GM19238 (cell line): ENCODE results near the gene DLGAP3.

Experiments used
- DNase-seq: peaks from one replicate; pipeline ENCODE4 v3.0.0; 2011; ENCODE audit warnings: low spot score; ENCODE audit not compliant: insufficient read length

DLGAP3 gene

DNA sequence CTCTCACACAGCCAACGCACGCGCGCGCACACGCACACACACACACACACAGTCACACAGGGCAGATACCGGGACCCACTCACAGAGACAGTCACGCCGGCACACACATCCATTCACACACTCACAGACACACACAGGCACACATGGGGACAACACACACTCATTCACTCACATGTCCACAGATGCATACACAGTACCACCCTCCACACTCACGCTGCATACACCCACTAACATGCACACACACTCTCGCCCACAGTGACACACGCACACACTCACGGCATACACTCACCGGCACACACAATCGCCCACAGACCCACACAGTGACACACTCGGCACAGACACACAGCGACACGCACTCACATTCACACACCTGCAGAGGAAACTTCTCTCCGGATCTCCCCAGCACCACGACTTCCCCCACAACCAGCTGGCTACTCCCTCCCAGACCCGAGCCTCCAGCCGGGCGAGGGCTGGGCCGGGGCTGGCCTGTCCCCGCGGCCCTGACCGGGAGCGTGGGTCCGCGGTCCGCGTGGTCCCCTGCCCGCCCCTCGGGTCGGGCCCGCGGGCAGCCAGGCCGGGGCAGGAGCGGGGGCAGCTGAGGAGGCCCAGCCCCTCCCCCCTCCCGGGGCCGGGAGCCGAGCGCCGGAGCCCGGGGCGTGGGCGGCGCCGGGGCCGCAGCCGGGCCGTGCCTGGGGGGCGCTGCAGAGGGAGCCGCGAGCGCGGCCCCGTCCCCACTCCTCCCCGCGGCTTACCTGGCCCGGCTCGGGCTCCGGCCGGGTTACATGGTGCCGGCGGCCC is 552 bp downstream of the DLGAP3 start:
- peak; percentile 32 for DNase-seq

DNA sequence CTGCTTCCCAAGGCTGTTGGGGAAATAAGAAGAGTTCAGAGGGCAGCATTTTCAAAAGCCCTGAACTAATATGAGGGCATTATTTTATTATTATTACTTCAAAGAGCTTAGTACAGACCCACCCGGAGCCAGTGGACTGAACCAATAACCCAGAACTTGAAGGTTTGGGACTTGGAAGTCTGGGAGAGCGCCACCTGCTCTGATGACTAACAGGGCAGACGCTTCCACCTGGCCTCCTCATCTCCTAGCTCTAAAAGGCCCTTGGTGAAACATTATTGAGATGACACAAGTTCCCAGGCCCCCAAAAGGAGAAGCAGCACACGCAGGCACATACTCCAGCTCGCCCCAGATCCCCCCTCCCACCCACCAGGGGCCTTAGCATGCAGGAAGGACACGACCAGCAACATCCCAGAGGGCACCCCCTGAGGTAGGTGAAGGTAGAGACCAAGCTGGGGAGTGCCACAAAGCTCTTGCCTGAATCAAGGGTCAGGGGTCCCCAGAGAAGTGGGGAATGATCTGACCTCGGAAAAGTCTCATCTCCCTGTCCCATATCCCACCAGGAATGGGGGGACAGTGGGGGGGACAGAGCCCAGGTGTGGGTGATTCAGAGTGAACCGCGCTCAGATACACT is 1.3 kb downstream of the DLGAP3 start:
- DNase-seq = no peak

DNA sequence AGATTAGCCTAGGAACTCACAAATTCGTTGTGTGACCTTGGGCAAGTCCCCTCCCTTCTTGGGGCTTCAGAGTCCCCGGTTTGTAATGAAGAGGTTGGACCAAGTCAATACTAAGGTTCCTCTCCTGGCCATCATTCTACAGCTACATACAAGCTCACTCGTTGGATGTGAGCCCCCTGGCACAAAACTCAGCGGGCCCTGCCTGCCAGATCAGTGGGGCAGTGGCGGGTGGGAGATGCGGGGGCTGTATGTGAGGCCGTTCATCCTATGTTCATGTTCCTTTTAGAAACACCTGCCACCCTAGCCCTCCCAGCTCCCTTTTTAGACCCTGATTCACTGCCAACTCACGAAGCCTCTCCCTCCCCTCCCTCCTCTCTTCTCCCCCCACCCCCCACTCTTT is 2.1 kb downstream of the DLGAP3 start:
- no peak for DNase-seq

DNA sequence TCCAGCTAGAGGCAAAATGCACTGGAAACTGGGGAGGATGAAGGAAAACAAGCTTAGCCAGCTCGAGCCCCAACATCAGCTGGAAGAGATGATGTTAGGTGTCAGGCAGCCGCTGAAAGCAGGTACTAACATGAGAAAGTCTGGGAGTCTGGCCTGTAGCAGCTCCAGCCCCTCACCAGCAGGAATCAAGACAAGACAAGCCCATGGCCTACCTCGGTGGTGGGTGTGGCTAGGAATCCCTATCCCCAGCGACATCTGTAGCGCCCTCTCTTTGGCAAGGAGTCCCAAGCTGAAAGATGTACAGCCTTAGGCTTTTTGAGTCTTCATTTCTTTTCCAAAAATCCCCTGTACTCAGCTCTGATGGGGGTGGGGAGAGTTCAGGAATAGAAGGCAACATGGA is 2.6 kb downstream of the DLGAP3 start:
- DNase-seq = no peak

- DNase-seq = no peak
Observed at GRCh38 chr1:34926156-34926555, 3.3 kb downstream of the DLGAP3 start.

- DNase-seq = no peak
Observed at GRCh38 chr1:34925730-34926129, 3.7 kb downstream of the DLGAP3 start.

DNA sequence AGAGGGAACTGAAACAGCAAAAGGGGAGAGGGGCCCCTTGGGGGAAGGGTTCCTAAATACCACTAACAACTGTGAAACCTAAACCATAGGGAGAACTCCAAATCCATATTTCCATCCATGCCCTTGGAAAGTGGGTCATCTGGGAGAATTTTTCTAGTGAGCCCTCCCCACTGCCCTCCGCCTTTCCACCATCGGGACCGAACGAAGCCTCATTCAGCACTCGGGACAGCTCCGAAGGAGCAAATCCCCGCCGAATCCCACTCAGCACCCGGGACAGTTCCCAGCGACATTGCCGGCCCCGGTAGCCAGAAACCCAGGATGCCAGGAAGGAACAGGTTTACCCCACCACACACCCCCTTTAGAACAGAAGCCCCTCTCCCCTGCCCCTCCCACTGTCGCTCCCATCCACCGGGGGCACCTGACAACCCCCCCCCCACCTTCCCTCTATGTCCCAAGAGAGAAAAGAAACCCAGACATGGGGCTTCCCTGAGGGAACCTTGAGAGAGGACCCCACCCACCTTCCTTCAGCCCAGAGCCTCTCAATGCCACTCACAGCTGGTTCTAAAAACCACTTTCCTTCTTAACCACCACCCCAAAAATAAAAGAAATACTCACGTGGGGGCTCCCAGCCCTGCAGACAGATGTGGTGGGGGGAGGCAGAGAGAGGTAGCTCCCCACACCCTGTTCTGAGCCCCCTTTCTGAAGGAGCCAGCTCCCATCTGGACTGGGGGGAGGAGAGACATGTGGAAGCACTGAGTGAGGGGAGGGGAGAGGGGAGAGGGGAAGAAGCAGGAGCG is 4.5 kb downstream of the DLGAP3 start:
- DNase-seq = peak; percentile 50

DNA sequence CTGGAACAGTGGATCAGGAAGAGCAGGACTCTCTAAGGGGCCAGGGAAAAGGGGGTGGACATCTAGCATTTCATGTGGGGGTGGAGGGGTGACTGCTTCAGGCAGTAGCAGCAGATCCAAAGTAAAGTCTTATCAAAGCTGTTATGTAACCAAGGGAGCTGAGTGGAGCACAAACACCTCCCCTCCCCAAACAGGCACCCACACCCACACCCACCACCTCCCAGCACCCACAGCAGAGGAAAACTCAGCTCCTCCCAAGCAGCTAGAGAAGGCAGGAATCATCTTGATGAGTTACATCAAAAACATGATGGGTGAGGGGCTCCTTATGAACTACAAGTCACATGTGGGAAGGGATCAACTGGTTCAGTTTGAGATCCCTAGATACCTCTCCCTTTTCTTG is 6.0 kb downstream of the DLGAP3 start:
- no peak for DNase-seq

GRCh38 chr1:34918977-34919561 is 10.4 kb downstream of the DLGAP3 start:
- peak; percentile 32 for DNase-seq

GRCh38 chr1:34918386-34918976 is 11.0 kb downstream of the DLGAP3 start:
- DNase-seq = no peak

DNA sequence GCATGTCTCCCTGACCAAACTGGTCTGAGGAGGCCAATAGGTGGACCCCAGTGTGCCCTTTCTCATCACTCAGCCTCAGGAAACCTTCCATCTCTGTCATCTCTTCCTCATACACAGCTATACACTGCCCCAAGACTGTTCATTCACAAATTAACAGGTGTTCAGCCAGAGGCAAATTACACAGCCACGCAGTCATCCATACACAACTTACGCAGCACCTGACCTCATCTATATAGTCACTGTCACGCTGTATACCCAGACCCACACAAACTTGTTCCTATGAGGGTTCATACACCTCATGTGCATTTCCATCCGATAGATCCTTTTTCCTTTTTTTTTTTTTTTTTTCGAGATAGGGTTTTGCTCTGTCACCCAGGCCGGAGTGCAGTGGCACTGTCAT is 12.4 kb downstream of the DLGAP3 start:
- DNase-seq = no peak

DNA sequence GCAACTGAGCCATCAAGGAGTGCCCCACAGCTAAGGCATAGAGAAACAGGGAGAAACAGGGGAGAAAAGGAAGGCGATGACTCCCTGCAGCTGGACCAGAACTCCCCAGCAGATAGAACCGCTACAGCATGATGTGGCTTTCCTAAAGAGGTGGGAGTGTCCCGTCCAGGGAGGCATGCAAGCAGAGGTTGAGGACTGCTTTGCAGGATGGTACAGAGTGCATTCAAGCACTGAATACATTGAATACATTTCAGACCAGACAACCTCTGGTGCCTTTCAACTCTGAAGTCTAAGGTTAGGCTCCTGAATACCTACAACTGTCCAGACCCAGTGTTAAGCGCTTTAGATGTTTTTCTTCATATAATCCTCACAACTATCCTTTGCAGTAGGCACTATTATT is 13.3 kb downstream of the DLGAP3 start:
- no peak for DNase-seq

GRCh38 chr1:34915521-34915920 is 13.9 kb downstream of the DLGAP3 start:
- no peak for DNase-seq

DNA sequence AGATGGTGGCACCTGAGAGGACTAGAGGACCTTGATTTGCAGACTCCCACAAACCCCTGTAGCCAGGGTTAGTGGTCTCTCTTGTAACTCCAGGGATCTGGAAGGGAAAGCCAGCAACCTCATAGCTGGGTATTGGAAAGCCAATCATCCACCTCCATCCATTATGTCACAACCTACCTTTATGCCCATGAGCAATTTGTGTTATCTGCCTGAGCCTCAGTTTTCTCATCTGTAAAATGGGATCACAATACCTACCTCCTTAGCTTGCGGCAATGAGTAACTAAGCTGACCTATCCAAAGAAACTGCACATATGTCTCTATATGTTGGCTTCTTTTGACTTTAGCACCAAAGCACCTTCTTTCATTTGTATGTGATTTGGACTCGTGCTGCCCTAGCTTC is 14.5 kb downstream of the DLGAP3 start:
- DNase-seq = no peak

DNA sequence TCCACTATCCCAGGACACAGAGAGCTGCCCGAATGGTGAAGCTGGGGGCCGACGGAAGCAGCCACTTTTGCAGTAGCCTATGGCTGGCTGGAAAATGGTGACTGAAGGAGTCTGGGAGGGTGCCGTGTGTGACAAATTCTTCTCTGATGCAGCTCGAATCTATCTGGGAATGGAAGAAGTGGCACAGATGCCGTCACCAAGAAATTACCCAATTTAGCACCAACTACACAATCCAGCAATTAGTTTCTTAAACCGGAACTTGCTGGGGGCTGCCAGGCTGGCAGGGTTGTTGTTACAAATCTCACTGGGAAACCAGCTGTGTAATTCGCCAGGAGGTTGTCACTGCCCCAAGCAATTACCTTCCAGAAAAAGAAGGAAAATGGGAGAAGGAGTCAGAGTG is 18.0 kb downstream of the DLGAP3 start:
- DNase-seq = no peak

DNA sequence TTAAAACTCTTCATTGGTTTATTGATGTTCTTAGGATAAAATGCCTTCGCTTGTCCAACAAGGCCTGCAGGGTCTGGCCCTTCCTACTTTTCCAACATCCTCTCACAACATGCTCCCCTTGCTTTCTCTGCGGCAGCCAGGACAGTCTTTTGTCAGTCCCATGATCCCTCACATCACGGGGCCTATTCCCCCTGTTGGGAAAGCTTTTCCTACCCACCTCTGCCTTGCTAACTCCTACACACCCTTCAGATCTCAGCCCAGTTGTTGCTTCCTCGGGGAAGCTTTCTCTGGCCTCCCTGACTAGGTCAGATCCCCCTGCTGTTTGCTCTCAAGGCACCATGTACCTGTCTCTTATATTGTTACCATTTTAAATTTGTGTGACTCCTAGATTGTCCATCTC is 19.0 kb downstream of the DLGAP3 start:
- no peak for DNase-seq

DNA sequence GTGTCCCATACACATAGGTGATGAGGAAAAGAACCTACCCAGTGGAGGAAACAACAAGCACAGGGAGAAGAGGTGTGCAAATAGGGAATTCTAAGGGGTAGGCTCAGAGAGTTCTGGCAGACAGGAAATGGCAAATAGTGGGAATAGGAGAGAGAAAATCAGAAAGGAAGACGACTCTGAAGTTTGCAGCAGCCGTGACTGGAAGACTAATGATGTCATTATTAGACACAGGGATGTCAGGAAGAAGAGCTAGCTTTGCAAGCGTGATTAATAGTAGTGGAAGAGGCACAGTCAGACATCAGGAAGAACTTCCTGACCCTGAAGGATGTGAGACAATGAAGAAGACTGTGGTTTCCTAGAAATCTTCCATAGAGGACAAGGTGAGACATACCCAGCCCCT is 21.1 kb downstream of the DLGAP3 start:
- DNase-seq = no peak

DNA sequence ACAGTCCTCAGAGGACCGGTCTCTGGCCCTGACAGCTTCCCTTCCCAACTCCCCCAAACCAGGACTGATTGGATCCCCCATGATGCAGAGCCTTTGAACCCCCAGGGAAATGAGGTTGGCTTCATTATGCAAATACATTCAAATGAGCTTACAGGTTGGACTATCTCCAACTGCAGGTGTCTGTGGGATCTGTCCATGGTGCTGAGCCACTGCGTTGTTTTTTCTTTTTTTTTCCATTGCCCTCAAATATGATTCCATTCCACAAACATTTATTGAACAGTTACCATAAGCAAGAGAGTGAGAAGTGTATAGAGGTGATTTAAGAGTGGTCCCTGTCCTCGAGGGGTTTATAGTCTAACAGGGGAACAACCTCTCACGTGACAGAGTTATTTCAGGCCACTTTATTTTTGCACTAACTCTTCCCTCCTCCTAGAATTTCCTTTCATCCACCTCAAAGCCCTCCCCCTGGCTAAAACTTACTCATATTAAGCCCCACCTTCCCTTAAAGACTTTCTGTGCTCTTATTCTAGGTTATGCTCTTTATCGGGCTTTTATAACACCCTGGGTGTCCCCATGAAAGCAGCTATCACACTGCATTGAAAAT is 21.9 kb downstream of the DLGAP3 start:
- no peak for DNase-seq

- no peak for DNase-seq
Observed at GRCh38 chr1:34906756-34907155, 22.7 kb downstream of the DLGAP3 start.

DNA sequence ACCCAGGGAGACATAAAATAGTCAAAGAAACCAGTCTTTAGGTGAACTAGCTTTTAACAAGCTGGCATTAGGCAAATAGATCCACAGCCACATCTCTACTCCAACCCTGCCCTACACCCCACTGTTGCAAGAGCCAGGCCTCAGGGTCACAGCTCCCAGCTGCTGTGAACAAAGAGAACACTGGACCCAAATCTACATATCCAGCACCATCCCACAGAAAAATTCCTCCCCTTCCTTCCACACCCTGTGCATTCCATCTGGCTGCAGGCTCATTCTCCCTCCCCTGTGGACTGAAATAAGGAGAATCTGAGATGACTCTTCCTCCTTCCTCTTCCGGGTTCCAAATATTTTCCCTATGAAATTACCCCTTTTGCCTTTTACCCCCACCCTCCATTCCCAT is 23.2 kb downstream of the DLGAP3 start:
- DNase-seq = no peak

DNA sequence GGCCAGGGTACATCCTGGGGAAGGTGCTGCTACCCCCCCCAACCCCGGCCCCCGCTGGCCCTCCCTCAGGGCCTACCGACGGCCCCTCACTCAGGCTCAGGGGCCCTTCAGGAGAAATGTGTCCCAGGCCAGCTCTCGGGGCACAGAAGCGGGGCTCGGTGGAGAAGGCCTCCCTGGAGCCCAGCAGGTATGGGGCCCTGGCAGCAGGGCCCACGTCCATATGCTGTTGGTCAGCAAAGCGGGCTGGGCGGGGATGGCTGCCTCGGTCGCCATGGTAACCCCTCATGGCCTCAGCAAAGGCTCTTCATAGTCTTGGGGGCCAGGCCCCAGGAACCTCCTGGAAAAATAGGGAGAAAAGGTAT is 24.4 kb downstream of the DLGAP3 start:
- DNase-seq = no peak
